ENCODE results near the gene SNRPA.

DNA sequence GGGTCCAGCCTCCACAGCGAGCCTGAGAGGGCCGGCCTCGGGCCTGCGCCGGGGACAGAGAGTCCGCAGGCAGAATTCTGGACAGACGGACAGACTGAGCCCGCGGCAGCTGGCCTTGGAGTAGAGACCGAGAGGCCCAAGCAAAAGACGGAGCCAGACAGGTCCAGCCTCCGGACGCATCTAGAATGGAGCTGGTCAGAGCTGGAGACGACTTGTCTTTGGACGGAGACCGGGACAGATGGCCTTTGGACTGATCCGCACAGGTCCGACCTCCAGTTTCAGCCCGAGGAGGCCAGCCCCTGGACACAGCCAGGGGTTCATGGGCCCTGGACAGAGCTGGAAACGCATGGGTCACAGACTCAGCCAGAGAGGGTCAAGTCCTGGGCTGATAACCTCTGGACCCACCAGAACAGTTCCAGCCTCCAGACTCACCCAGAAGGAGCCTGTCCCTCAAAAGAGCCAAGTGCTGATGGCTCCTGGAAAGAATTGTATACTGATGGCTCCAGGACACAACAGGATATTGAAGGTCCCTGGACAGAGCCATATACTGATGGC lies 33.6 kb upstream of the SNRPA start:
- no peak for TF ChIP-seq EZH2 (IDR thresholded peaks at IDR 0.05; ENCODE audit: borderline replicate concordance, low read length)
- TF ChIP-seq, protein P1, sequence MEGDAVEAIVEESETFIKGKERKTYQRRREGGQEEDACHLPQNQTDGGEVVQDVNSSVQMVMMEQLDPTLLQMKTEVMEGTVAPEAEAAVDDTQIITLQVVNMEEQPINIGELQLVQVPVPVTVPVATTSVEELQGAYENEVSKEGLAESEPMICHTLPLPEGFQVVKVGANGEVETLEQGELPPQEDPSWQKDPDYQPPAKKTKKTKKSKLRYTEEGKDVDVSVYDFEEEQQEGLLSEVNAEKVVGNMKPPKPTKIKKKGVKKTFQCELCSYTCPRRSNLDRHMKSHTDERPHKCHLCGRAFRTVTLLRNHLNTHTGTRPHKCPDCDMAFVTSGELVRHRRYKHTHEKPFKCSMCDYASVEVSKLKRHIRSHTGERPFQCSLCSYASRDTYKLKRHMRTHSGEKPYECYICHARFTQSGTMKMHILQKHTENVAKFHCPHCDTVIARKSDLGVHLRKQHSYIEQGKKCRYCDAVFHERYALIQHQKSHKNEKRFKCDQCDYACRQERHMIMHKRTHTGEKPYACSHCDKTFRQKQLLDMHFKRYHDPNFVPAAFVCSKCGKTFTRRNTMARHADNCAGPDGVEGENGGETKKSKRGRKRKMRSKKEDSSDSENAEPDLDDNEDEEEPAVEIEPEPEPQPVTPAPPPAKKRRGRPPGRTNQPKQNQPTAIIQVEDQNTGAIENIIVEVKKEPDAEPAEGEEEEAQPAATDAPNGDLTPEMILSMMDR (conservative IDR thresholded peaks at IDR 0.05 in 1 of 2, IDR thresholded peaks at IDR 0.05 in 1 of 2; ENCODE audit: extremely low read depth in 1 of 2, insufficient read depth in 1 of 2, low read depth in 1 of 2, low read length in 2 of 2), result no peak

All from mammary epithelial cell (primary cell).